GM21786 (cell line): ENCODE data around the gene STXBP6.

Source experiments
- ATAC-seq: cut with Tn5 transposase; IDR thresholded peaks from one replicate; pipeline ENCODE4 v1.9.1; 2021; ENCODE audit not compliant: unreplicated experiment

STXBP6 gene

GRCh38 chr14:25019892-25020291 is 30.1 kb downstream of the STXBP6 start:
- ATAC-seq: no peak

- ATAC-seq: no peak
Observed at GRCh38 chr14:25017562-25017961, 32.4 kb downstream of the STXBP6 start.

GRCh38 chr14:25015761-25016160 is 34.2 kb downstream of the STXBP6 start:
- no peak for ATAC-seq

GRCh38 chr14:25014440-25014839 is 35.5 kb downstream of the STXBP6 start:
- no peak for ATAC-seq

GRCh38 chr14:25011095-25011494 is 38.9 kb downstream of the STXBP6 start:
- ATAC-seq: no peak

GRCh38 chr14:25010471-25010870 is 39.5 kb downstream of the STXBP6 start:
- ATAC-seq: no peak

- ATAC-seq: no peak
Observed at GRCh38 chr14:25009891-25010290, 40.1 kb downstream of the STXBP6 start.

GRCh38 chr14:25007832-25008231 is 42.1 kb downstream of the STXBP6 start:
- no peak for ATAC-seq

GRCh38 chr14:25006961-25007795 is 42.8 kb downstream of the STXBP6 start:
- ATAC-seq: no peak

GRCh38 chr14:25006031-25006430 is 43.9 kb downstream of the STXBP6 start:
- ATAC-seq: no peak

GRCh38 chr14:25004389-25004809 is 45.5 kb downstream of the STXBP6 start:
- peak; percentile 46 for ATAC-seq

- no peak for ATAC-seq
Observed at GRCh38 chr14:25003537-25003936, 46.4 kb downstream of the STXBP6 start.

- no peak for ATAC-seq
Observed at GRCh38 chr14:25001601-25002000, 48.3 kb downstream of the STXBP6 start.

- ATAC-seq: no peak
Observed at GRCh38 chr14:25001156-25001555, 48.8 kb downstream of the STXBP6 start.

GRCh38 chr14:24999157-24999556 is 50.8 kb downstream of the STXBP6 start:
- no peak for ATAC-seq

- no peak for ATAC-seq
Observed at GRCh38 chr14:24996930-24997725, 52.8 kb downstream of the STXBP6 start.

- no peak for ATAC-seq
Observed at GRCh38 chr14:24995016-24995415, 54.9 kb downstream of the STXBP6 start.

- no peak for ATAC-seq
Observed at GRCh38 chr14:24993631-24994030, 56.3 kb downstream of the STXBP6 start.

- no peak for ATAC-seq
Observed at GRCh38 chr14:24992624-24993360, 57.2 kb downstream of the STXBP6 start.

GRCh38 chr14:24991821-24992220 is 58.1 kb downstream of the STXBP6 start:
- no peak for ATAC-seq

- no peak for ATAC-seq
Observed at GRCh38 chr14:24991288-24991687, 58.7 kb downstream of the STXBP6 start.
